ENCODE results near the gene GULP1.
"Not testable (repeated sequence)": the region's sequence is repeated elsewhere in the genome, so short reads cannot be mapped to it uniquely, and the experiment has no call there.

Gene GULP1

GRCh38 chr2:188435115-188435514, 143.4 kb downstream of the GULP1 start:
- no peak for DNase-seq

DNA sequence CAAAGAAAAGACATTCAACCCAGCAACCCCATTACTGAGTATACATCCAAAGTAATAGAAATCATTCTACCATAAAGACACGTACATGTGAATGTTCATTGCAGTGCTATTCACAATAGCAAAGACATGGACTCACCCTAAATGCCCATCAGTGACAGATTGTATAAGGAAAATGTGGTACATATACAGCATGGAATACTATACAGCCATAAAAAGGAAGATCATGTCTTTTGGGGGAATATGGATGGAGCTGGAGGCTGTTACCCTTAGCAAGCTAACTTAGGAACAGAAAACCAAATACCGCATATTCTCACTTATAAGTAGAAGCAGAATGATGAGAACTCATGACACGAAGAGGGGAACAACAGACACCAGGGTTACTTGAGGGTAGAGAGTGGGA, 145.9 kb downstream of the GULP1 start:
- no peak for DNase-seq

DNA sequence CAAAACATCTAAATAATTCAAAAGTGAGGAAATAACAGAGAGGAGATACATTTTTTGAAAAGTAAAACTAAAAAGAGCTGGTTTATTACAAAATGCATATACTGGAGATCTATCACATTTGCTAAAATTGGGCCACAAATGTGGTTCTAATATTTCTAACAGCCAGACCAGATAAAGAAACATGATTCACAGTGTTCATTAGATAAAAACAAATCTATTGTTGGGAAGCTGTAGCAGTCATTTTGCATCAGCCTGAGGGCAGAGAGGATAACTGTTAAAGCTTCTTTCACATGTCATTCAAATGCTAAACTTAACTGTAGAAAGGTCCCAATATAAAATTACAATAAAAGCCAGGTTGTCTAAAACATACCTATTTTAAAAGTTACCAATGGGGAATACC, 148.3 kb downstream of the GULP1 start:
- no peak for DNase-seq

DNA sequence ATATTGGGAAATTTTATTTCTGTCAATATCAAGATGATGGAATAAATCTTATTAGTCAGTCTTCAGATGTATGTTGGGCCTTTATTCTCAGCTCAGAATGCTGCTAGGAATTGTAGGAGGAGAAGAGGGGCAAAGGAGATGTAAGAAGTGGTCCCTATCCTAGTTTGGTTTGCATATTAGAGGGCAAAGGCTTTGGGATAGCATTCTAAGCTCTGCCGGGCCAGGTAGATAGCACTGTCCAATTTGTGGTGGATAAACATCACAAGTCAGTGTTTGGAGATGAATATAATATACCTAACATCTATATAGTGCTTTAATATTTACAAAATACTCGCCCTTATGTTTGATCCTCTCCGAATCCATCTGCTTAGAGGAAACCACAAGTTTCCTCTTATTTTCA, 149.2 kb downstream of the GULP1 start:
- no peak for DNase-seq

- DNase-seq: no peak
Observed at GRCh38 chr2:188441288-188441947, 149.7 kb downstream of the GULP1 start.

DNA sequence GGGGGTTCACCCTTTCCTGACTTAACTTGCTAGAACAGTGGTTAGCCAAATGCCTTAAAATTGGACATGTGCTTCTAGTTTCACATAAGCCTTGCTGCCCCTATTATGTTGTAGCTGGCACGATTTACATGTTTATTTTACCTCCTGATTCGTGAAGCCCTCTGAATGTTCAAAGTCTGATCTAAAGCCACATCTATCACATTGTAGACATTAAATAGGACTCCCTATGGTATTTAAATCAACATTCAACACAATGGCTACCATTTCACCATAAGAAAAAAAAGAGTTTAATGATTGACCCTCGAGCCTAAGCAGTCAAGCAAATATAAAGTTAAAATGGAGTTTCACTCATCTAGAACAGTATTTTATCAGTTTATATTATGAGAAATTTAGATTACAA, 151.5 kb downstream of the GULP1 start:
- no peak for DNase-seq

- no peak for DNase-seq
Observed at GRCh38 chr2:188444106-188444835, 152.6 kb downstream of the GULP1 start.

GRCh38 chr2:188449561-188449960, 157.9 kb downstream of the GULP1 start:
- no peak for DNase-seq

DNA sequence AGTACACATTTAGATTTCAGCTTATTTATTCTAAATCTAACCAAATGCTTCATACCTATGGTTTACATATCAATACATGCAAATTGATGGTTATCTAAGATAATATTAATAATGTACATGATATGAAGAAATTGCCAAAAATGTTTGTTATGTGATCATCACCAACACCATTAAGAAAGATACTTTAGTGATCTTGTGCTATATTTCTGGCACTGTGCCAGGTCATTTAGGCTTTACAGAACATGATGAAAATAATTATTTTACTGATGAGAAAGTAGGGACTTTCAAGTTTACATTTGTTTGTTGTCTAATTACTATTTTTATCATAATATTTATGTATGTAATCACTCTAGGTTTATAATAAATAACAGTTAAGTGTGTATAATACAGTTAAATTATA, 158.3 kb downstream of the GULP1 start:
- no peak for DNase-seq

DNA sequence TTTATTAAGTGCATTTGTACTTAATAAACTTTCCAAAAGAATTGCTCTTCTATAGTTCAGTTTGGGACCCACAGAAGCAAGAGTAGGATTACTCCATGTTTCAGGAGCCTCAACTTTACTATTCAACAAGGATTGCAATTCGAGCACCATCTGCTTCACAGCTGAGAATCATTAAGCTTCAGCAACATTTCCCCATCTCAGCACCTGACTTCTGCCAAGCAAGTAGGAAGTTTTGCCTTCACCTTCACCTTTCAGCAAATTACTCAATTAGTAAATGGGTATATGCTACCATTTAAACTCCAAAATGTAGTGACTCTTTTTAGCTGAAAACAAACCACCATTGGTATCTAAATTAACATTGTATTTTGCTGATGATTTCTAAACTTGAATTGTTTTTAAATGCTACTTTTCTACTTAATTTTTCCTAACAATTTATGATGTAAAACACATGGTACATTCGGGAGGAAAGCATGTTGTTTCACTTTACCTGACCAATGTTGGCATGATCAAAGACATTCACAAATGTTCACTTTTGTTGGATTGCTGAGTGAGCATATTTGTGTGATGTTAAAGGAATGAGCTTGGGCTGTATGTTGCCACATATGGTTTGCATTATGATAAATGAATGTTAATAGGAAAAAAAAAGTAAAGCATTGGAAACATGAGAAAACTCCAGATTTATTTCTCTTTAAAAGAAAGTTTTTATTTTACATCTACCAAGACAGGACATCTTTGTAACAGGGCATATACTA, 159.2 kb downstream of the GULP1 start:
- no peak for DNase-seq

- no peak for DNase-seq
Observed at GRCh38 chr2:188452084-188452483, 160.4 kb downstream of the GULP1 start.

GRCh38 chr2:188456114-188456909, 164.6 kb downstream of the GULP1 start:
- DNase-seq: no peak

GRCh38 chr2:188459061-188459460, 167.4 kb downstream of the GULP1 start:
- no peak for DNase-seq

DNA sequence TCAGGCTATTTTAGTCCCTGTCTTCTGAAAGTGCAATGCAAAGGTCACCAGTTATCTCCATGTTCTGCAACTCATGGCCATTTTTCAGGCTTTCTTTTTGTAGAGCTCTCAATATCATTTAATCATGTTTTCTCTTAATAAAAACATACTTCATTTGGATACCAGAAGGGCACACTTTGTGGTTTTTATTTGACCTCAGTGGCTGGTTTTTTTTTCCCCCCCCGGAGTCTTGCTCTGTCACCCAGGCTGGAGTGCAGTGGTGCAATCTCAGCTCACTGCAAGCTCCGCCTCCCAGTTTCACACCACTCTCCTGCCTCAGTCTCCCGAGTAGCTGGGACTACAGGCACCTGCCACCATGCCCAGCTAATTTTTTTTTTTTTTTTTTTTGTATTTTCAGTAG, 174.4 kb downstream of the GULP1 start:
- DNase-seq: not testable (repeated sequence)

DNA sequence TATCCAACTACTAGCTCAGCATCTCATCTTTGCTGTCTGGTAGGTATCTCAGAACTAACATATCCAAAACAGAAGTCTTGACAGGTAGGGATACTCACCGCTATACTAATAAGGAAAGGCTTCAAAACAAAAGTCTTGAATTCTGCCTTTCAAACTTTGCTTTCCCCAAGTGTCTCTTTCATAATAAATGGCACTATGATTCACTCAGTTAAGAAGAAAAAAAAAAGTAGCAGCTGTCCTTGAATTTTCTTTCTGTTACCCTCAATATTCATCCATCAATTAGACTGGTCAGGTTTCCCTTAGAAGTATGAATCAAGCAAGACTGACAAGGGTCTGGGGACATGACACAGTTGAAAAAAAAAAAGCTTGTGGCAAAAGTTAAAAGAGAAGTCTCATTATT, 175.1 kb downstream of the GULP1 start:
- no peak for DNase-seq

GRCh38 chr2:188471166-188471565, 179.5 kb downstream of the GULP1 start:
- no peak for DNase-seq

- no peak for DNase-seq
Observed at GRCh38 chr2:188473306-188473705, 181.6 kb downstream of the GULP1 start.

GRCh38 chr2:188474316-188474715, 182.6 kb downstream of the GULP1 start:
- no peak for DNase-seq

GRCh38 chr2:188475945-188476344, 184.3 kb downstream of the GULP1 start:
- no peak for DNase-seq

- DNase-seq: no peak
Observed at GRCh38 chr2:188477564-188478103, 186.0 kb downstream of the GULP1 start.

DNA sequence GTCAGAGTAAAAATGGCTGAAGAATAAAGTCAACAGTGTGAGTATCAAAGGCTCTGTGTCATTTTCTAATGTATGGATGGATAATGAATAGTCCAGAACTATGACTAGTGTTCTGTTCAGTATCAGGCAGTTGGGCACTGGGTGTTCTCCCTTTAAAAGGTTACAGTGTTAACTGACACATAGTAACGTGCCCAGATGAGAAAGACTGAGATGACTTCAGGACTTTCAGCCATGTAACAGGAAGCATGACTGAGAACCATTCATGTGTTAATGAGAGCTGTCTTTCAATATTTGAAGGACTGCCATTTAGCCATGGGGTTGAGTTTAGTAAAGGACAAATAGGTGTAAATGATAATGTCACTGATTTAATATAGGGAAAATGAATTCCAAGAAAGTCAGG, 187.1 kb downstream of the GULP1 start:
- DNase-seq: no peak

GRCh38 chr2:188481474-188481873, 189.8 kb downstream of the GULP1 start:
- no peak for DNase-seq

DNA sequence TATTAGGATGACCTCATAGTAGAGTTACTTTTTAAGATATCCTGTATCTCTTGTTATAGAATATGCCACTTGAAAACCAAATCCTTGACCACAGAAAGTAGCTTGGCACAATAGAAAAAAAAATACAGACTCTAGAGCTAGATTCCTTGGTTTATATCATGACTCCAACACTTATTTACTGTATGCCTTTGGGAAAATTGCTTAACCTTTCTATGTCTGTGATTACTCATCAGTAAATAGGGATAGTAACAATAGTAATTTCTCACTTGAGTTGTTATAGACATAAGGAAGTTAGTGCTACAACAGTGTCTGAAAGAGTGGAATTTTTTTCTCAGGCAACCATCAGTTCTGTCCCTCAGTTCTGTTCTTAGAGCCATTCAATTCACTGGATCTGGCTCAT, 193.8 kb downstream of the GULP1 start:
- no peak for DNase-seq
